Glutamatergic neuron (in vitro differentiated cells): Measurements from ENCODE around the gene ZNF407. TPM values are rescaled to one million over a fixed set of nuclear protein-coding genes. Genes with fewer than 3 reads are reported as not detected.

Experiments used
- DNase-seq: peaks from one replicate; pipeline ENCODE4 v3.0.0; 2022
- H3K27ac Mint-ChIP-seq: one replicate; pipeline ENCODE4 v1.8.0; 2020; ENCODE audit warnings: mild to moderate bottlenecking, mixed read lengths, inconsistent platforms; ENCODE audit not compliant: unreplicated experiment
- H3K27me3 Mint-ChIP-seq: one replicate; pipeline ENCODE4 v1.8.0; 2020; ENCODE audit warnings: mild to moderate bottlenecking, moderate library complexity, mixed read lengths, inconsistent platforms; ENCODE audit not compliant: unreplicated experiment
- H3K36me3 Mint-ChIP-seq: one replicate; pipeline ENCODE4 v1.8.0; 2020; ENCODE audit warnings: mild to moderate bottlenecking, mixed read lengths, inconsistent platforms; ENCODE audit not compliant: unreplicated experiment
- H3K4me1 Mint-ChIP-seq: one replicate; pipeline ENCODE4 v1.8.0; 2020; ENCODE audit warnings: mild to moderate bottlenecking, low read depth, mixed read lengths, inconsistent platforms; ENCODE audit not compliant: unreplicated experiment
- H3K4me3 Mint-ChIP-seq: one replicate; pipeline ENCODE4 v1.8.0; 2020; ENCODE audit warnings: mild to moderate bottlenecking, mixed read lengths, inconsistent platforms; ENCODE audit not compliant: unreplicated experiment
- H3K9me3 Mint-ChIP-seq: one replicate; pipeline ENCODE4 v1.8.0; 2020; ENCODE audit warnings: mild to moderate bottlenecking, moderate library complexity, mixed read lengths, inconsistent platforms; ENCODE audit not compliant: unreplicated experiment
- CTCF ChIP-seq: fragments of 200-600 bp; sonication (generic); IDR thresholded peaks from one replicate; pipeline ENCODE4 v1.5.0; 2021; ENCODE audit not compliant: partially characterized antibody, unreplicated experiment
- total RNA-seq: library from RNA; stranded (reverse); fragmentation: NEBNext Ultra II Directional; extraction: Animal tissue kit (Norgen Biotek cat#: 25700); gene quantifications from one replicate; pipeline ENCODE4 v1.2.1, GENCODE V29; 2021; ENCODE audit not compliant: unreplicated experiment

ZNF407 gene
- total RNA-seq, 1 donor from 2014 or later: 15.8 TPM

GRCh38 chr18:74996055-74996454 is 398.4 kb downstream of the ZNF407 start:
- peaks cover 2% of the 10 kb centered on the region for H3K27me3 Mint-ChIP-seq
- no peaks in the 10 kb centered on the region for H3K36me3 Mint-ChIP-seq
- no peak overlapping the region for H3K4me3 Mint-ChIP-seq
- peaks cover 30% of the 10 kb centered on the region for H3K4me1 Mint-ChIP-seq
- H3K9me3 Mint-ChIP-seq: no peaks in the 10 kb centered on the region
- no peak for DNase-seq
- no peak for TF ChIP-seq CTCF
- H3K27ac Mint-ChIP-seq: no peak overlapping the region

GRCh38 chr18:74996996-74997395 is 399.3 kb downstream of the ZNF407 start:
- DNase-seq: no peak
- peaks cover 3% of the 10 kb centered on the region for H3K9me3 Mint-ChIP-seq
- no peak overlapping the region for H3K27ac Mint-ChIP-seq
- H3K27me3 Mint-ChIP-seq: peaks cover 2% of the 10 kb centered on the region
- no peak for TF ChIP-seq CTCF
- peaks cover 28% of the 10 kb centered on the region for H3K4me1 Mint-ChIP-seq
- H3K36me3 Mint-ChIP-seq: no peaks in the 10 kb centered on the region
- no peak overlapping the region for H3K4me3 Mint-ChIP-seq

GRCh38 chr18:75000920-75001319 is 403.2 kb downstream of the ZNF407 start:
- peaks cover 31% of the 10 kb centered on the region for H3K4me1 Mint-ChIP-seq
- TF ChIP-seq CTCF: no peak
- no peak overlapping the region for H3K27ac Mint-ChIP-seq
- no peak overlapping the region for H3K4me3 Mint-ChIP-seq
- peaks cover 2% of the 10 kb centered on the region for H3K27me3 Mint-ChIP-seq
- H3K9me3 Mint-ChIP-seq: peaks cover 6% of the 10 kb centered on the region
- no peak for DNase-seq
- H3K36me3 Mint-ChIP-seq: no peaks in the 10 kb centered on the region

- Mint-ChIP-seq H3K9me3 (peaks cover 6% of the 10 kb centered on the region), H3K27ac (no peak overlapping the region), H3K36me3 (no peaks in the 10 kb centered on the region), H3K27me3 (peaks cover 2% of the 10 kb centered on the region), H3K4me3 (no peak overlapping the region), H3K4me1 (peaks cover 28% of the 10 kb centered on the region)
- no peak for DNase-seq
- TF ChIP-seq CTCF: no peak
Observed at GRCh38 chr18:75003039-75003438, 405.4 kb downstream of the ZNF407 start.

DNA sequence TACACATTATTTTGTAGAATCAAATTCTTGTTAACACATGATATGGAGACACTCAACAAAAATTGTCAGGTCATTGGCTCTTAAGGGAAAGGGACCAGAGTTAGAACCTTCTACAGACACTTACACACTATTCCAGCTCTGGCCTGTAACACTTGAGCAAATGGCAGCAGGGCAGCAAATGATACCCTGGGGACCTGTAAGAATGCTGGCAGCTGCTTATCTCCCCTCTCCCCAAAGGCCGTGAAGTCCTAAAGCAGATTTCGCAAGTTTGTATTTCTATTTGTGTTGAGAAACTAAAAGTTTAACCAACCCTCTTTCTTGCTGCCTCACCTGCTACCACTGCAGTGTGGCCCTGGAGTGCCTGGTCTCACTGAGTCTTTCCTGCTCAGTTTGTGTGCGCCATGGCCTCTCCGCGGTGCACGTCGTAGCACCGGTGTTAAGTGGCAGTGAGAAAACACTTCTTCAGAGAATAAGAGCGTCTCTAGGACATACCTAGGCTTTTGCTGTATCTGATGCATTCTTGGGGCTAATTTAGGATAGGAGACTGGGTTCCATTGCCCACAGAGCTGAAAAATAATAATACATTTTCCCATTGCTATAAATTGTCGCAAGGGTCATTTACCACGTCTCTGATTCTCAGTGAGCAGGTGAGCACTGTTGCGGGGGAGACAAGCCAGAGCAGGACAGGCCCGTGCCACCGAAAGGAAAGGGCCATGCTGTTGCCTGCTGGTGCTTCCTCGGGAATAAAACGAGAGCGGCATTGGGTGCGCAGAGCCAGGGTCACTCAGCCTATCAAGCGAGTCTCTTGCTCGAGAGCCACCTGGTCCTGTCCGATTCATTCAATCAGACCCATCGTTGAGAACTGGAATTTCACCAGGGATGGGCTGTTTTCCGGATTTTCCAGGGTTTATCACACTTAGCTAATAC is 406.4 kb downstream of the ZNF407 start:
- Mint-ChIP-seq H3K27me3 (no peaks in the 10 kb centered on the region), H3K27ac (peak overlapping the region; percentile 84), H3K36me3 (no peaks in the 10 kb centered on the region), H3K9me3 (peaks cover 6% of the 10 kb centered on the region), H3K4me3 (peak overlapping the region; percentile 25), H3K4me1 (peaks cover 28% of the 10 kb centered on the region)
- no peak for TF ChIP-seq CTCF
- peak; percentile 24 for DNase-seq
